Measurements from ENCODE around the gene ROBO4.

ROBO4 gene

DNA sequence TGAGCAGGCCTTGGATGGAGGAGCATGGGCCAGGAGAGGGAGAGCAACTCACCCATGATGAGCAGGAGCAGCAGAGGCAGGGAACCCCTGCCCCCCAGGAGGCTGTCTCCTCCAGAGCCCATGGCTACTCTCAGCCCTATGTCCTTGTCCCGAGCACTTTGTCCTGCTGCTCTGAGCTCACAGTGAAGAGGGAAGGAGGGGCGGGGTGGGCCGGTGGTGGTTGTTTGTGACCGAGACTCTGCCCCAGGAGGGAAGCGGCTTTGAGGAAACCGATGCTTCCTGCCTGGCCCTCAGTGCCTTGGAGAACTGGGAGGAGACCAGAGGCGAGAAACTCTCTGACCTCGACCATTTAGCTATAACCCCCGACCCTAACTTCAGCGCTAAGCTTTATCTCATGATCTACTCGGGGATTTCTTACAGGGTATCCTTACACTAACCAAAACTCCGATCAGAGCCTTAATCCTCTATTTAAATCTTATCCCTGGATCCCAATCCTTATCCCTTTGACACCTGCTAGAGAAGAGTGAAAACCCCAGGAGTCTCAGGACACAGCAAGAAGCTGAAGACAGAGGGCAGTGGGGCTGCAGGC is at the start of gene ROBO4:
TSS of gene ROBO4 (minus strand) at position 192 of the 589 bp plus-strand sequence. CDS start at position 122, 70 bp downstream.
- DNase-seq, result no peak

GRCh38 chr11:124946735-124947141 is 49.1 kb upstream of the ROBO4 start:
- no peak for DNase-seq

GRCh38 chr11:124945826-124946225 is 48.2 kb upstream of the ROBO4 start:
- no peak for DNase-seq

GRCh38 chr11:124944565-124944964 is 46.9 kb upstream of the ROBO4 start:
- no peak for DNase-seq

DNA sequence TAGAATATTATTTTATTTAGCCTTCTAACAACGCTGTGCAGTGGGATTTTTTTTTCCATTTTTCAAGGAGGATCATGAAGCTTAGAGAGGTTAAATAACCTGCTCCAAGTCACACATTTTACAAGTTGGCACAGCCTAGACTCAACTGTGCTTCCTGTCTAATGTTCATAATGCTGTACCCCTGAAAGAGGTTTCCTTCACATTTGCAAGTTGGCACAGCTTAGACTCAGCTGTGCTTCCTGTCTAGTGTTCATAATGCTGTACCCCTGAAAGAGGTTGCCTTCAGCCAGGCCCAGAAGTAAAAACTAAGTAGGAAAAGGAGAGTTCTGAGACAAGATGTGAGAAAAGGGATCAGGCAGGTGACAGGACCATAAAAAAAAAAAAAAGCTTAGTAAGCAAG is 46.1 kb upstream of the ROBO4 start:
- no peak for DNase-seq

DNA sequence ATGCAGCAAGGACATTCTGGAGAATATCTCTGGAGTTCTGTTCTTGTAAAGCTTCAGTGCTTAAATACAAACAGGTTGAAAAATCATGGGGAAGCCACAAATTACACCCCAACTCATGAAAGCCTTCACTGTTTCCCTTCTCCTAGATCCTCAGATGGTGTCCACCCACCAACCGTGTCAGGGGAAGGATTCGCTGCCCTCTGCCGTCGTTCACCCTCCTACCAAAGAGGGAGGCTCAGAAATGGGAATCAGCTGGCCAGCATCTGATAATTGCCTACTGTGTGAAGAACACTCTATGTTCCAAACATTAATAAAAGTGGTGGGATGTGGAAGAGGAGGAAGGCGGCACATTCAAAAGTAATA is 45.6 kb upstream of the ROBO4 start:
- DNase-seq, result no peak

DNA sequence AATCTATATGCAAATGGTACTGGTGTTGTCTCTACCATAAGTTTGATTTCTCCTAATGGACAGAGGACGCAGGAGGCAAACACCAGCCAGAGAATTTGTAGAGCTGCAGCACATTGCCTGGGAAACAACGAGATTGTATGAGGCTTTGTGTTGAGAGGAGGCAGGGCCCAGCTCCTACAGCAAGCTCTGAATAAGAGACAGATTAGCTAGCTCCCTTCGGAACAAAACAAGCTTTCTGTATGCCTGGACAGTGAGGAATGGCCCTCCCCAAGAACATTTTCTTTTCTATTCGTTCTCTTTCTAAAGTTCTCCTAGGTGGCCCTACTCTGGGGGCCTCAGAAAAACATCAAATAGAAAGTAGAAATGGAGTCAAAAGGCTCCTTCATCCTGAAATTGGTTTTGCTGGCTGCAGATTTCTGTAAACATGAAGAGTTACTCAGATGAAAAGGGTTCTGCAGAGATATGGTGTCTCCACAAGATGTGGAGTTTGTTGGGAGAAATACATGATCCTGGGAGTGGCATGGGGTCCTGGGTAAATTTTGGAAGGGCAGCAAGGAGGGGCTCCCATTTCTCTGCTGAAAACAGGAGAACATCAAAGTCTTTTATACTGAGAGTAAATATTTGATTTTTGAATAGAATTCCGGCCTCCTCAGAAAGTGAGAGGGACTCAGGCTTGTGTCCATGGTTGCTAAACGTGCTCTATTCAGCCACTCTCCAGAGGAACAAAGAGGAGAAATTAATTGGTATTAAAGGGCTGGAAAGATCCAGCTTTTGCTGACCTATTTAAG is 45.0 kb upstream of the ROBO4 start:
- DNase-seq, result no peak

DNA sequence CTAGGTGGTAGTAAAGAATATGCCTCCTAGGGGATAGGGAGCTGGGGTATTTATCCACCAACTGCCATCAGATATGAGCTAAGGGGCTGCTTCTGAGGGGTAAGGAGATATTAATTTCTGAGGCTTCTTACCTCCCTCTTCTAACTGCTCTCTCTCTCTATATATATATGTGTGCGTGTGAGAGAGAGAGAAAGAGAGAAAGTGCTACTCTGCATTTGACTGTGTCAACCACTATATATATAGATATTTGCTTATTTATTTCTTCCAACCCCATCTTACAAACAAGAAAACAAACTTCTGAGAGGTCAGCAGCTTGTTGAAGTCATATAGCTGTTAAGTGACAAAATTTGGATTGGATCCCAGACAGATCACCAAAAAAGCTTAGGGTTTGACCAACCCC is 44.0 kb upstream of the ROBO4 start:
- DNase-seq, result no peak

DNA sequence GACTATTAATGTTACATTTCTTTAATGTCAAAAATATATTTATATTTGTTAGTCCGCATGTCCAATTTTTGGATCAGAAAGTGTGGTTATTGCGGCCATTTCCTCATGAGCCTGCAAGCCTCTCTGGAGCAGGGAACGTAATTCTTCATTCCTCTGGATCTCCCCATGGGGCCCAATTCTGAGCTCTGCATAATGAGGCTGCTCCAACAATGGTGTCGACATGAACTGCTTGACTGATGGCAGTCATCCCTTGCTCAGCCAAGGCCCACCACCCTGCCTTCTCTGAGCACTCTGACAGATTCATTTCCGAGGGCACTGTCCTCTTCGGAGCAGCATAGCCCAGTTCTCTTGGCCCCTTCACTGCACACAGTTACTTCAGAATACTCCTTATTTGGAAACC is 41.3 kb upstream of the ROBO4 start:
- DNase-seq, result no peak

DNA sequence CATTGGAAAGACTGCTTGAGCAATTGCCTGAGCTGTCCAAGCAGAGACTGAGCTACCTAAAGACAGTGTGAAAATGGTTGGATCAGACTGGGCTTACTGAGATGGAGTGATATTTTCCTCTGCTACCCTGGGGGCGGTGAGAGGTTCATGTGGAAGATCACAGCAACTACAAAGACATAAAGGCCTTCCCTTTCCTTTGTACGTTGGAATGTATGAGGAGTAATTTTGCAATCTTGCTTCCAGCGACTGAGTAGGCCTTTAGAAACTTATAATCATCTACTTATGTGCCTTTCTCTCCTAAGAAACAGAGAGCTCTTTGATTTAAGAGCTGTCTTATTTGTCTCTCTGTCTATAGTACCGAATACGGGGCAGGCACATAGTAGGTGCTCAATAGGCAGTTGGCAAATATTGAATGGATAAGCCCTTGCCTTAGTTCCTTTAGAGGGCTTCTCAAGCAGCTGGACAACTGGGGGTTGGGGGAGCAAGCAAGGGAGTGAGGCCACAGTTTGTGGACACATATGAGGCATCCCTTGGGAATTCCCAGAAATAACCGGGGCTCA is 40.6 kb upstream of the ROBO4 start:
- DNase-seq, result no peak

GRCh38 chr11:124937336-124937935 is 39.8 kb upstream of the ROBO4 start:
- DNase-seq, result no peak

DNA sequence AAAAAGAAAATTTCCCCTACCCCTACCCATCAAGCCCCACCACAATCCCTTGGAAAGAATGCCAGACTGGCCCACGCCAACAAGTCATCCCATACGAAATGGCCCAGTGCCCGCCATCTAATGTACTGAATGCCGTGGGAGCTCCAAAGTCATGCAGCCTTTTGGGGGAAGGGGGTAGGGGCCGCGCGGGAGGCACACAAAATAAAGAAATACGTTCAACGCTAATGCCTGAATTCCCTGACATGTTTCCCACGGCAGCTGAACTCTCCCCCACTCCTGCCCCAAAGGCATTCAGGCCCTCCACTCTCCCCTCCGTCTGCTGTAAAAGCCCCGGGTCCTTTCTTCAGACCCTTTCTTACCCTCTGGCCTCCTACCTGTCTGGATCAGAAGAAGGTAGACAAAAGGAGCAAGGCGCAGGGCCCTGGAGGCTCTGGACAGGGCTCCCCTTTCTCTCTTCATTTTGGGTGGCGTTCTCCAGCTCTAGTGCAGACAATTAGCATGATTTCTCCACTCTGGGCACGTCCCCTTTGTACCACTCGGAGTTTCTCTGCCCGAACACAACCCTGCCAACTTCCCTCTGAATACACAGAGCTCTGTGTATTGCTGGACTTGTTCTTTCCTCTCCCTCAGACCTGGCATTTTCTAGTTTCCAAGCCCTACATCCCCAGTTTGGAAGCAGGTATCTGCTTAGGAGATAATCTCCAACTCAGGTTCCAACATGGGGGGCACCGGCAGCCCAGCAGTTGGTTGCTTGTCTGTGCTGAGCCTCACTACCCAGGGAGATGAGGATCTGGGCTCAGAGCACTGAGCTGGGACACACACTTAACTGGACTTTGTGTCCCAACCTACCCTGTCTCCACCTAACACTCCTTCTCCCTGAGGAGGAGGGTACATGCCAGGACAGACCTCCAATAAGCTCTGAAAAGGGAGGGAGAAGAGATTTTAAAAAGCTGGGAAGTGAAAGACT is 38.2 kb upstream of the ROBO4 start, which contains the start of gene HEPACAM:
TSS of gene HEPACAM (minus strand) at position 500 of the 967 bp plus-strand sequence. CDS start at position 459, 41 bp downstream.
- DNase-seq, result no peak

- DNase-seq, result no peak
These were observed 37.3 kb upstream of the ROBO4 start for GRCh38 chr11:124934862-124935547.

DNA sequence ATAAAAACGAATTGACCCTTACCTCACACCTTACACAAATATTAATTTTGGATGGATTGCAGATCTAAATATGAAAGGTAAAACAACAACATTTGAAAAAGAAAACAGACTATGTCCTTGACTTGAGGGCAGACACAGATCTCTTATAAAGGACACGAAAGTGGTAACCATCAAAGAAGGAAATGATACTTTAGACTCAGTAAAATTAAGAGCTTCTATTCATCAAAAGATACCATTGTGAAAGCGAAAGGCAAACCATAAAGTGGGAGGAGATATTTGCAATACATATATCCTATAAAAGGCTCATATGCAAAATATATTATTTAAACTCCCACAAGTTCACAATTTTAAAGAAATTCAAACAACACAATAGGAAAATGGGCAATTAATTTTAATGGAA is 33.1 kb upstream of the ROBO4 start:
- DNase-seq, result no peak

DNA sequence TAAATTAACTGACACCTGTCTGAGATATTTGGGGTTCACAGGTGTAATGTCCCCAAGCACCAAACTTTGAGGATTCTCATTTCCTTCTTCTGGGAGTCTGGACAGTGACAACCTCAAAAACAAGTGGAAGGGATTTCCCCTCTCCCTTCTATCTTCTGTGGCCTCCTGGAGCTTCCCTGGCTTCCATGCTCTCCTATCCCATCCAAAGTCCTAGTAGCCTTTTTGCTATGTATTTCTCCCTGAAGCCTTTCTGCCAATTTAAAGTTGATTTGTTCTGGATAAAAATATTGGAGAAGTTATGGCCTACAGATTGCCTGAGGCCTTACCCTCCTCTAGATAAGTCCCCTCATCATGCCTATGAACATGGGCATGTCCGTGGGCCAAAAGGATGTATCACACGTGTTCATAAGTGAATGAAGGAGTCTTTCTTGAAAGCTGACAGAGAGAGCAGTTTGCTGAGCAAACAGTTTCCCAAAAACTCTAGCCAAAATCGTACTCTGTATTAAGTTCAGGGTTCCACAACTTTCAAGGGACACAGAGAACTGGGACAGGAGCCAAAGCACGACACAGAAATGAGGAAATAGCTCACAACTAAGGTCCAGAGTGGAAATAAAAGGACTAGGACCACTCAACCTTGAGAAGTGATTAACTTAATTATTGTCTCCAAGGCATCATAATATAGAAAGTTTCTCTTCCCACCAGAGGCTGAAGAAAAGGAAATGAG is 31.4 kb upstream of the ROBO4 start:
- DNase-seq, result no peak

GRCh38 chr11:124923296-124923695 is 25.6 kb upstream of the ROBO4 start:
- no peak for DNase-seq

- no peak for DNase-seq
These were observed 25.2 kb upstream of the ROBO4 start for GRCh38 chr11:124922831-124923230.

- DNase-seq, result peak; percentile 80
These were observed 23.4 kb upstream of the ROBO4 start for GRCh38 chr11:124920870-124921609.

DNA sequence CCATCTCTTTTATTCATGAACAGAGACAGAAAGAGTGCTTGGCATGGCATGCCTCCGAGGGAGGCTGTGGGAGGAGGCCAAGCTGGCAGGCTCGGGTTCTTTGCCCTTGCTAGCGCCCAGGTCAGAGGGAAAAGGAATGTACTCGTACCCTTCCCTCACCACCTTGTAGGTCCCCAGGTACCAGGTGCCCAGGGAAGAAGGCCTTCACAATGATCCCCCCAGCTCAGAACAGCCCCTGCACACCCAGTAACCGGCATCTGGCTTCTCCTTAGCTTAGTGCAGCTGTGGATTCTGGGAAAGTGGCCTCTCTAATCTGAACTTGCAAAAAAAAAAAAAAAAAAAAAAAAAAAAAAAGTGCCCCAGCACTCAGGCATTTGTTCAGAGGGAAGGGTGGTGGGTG is 22.7 kb upstream of the ROBO4 start:
- no peak for DNase-seq

- no peak for DNase-seq
These were observed 22.2 kb upstream of the ROBO4 start for GRCh38 chr11:124919898-124920297.

DNA sequence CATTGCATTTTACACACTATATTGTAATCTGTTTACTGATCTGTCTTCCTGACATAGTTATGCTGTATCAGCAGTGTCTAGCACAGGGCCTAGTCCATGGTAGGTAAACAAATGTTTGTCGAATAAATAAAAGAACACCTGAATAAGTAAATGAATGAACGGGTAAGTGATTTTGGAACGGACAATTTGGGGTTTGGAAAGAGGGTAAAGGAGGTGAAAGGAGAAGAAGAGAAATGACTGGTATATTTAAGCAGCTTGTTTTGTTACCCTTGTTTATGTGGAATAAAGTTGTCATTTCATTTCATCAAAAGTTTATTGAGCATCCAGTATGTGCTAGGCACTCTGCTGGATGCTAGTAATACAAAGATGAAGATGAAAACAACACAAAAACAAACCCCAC is 21.3 kb upstream of the ROBO4 start, which contains the start of gene HEPN1:
TSS of gene HEPN1 (plus strand) at position 301 of the 400 bp plus-strand sequence.
- no peak for DNase-seq

Data from NCI-H2227 treated with DMSO at 0.1 percent for 48 hours (cell line).